ENCODE results near the gene SIPA1L3.
A peak's percentile ranks its signal among the peaks of the same experiment; 100 is the strongest.

SIPA1L3 gene

GRCh38 chr19:38197937-38198704, 291.1 kb downstream of the SIPA1L3 start:
- ATAC-seq: no peak

GRCh38 chr19:38199340-38199739, 292.3 kb downstream of the SIPA1L3 start:
- ATAC-seq: no peak

DNA sequence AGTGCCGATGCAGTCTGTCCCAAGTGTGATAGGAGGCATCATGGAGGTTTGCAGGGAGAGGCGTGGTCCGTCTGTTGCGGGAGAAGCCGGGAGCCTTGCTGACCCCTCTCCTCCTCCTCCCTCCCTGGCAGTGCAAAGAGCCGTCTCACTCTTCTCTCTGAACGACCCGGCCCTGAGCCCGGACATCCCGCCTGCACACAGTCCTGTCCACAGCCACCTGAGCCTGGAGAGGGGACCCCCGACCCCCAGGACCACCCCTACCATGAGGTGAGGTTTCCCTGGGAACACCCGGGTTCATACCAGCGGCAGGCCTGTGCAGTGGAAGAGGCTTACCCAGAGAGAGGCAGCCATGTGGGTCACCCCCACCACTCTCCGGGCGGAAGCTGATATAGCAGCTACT, 294.7 kb downstream of the SIPA1L3 start:
- ATAC-seq: no peak

GRCh38 chr19:38202504-38202903, 295.5 kb downstream of the SIPA1L3 start:
- ATAC-seq: no peak

GRCh38 chr19:38203197-38203596, 296.2 kb downstream of the SIPA1L3 start:
- ATAC-seq: no peak

DNA sequence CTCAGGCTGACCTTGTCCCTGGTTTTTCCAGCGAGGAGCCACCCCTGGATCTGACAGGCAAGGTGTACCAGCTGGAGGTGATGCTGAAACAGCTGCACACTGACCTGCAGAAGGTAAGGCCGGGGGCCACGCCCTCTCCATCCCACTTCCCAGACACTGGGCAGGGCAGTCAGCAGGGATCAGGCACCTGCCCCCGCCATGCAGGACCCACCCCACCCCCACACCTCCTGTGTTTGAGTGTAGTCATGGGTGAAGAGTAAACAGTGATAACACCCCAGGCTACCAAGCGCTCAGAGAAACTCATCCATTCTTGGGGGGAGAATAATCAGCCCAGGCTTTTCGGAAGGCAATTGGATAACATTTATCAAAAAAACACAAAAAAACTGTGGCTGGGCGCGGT, 297.1 kb downstream of the SIPA1L3 start:
- no peak for ATAC-seq

- ATAC-seq: no peak
These were observed 297.7 kb downstream of the SIPA1L3 start for GRCh38 chr19:38204728-38205127.

GRCh38 chr19:38206006-38206745, 299.2 kb downstream of the SIPA1L3 start:
- ATAC-seq: no peak

DNA sequence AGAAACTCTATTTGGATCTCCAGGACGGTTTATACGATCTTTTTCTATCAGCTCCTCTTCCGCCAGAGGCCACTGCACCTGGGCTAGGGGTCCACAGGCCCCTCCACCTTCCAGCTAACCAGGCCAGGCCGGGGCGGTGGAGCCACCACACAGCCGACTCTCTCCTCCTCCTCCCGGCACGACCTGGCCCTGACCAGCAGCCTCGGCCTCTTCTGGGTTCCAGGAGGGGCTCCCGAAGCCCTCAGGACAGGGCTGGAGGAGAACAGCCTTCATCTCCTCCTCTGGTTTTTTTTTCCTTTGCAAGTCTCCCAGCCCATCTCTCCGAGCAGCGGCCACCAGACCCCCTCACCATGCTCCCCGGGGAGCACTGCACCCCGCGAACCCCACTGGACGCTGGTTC, 299.9 kb downstream of the SIPA1L3 start:
- ATAC-seq: no peak

- ATAC-seq: no peak
These were observed 300.5 kb downstream of the SIPA1L3 start for GRCh38 chr19:38207543-38207942.

DNA sequence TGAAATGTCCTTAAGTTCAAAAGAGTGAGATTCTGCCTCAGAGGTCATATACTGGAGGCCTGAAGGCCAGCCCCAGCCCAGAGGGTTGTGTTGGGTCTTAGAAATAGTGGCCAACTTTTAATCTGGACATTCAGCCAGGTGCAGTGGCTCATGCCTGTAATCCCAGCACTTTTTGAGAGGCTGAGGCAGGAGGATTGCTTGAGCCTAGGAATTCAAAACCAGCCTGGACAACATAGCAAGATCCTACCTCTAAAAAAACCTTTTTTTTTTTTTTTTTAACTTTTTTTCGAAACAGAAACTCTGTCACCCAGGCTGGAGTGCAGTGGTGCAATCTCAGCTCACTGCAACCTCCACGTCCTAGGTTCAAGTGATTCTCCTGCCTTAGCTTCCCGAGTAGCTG, 301.6 kb downstream of the SIPA1L3 start:
- ATAC-seq: no peak

DNA sequence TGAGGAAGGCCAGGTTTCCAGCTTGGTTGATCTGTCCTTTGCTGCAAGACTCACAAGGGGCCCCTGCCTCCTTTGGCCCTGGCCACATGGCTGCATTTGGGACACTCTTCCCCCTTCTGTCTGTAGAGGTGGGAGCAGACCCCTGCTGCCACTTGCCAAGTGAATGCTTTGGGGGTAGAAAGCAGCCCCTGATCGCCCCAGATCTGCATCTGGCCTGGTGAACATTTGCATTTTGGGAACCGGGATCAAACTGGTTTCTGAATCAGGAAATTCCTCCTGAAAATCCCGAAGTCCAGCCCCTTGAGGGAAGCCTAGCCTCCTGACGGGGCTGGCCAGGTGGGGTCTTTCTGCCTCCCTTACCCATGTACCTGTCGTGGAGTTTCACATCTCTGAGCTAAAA, 302.1 kb downstream of the SIPA1L3 start:
- ATAC-seq: no peak

DNA sequence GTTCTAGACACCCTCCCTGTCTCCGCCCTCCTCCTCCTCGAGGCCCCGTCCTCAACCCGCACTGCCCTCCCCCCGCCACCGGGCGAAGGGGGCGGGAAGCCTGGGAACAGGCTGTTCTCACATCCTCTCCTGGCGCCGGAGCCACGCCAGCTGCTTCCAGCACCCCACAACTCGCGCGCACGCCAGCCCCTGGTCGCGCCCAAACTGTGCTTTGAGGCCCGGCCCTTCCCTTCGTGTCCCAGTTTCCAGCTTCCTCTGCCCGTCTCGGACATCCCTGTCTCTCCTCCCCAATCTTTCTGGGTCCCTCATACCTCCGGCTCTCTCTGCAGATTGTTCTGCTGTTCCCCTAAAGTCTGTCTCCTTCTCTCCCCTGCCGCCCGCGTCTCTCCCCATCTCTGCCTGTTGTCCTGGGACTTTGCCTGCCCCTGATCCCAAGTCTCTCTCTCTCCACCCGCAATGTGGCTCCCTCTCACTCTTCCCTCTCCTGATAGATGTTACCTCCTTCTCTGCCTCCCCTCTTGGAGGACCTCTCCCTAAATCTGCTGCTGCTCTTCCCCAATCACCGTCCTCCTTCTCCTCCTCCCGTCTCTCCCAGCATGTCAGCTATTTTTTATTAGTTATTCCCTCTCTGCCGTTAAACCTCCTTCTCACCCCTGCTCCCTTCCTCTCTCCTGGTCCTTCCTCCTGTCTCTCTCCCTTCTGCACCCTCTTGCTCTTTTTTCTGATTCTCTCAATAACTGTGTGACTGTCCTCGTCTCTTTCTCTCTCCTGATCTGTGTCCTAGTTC, 302.9 kb downstream of the SIPA1L3 start:
- ATAC-seq: no peak

- ATAC-seq: no peak
These were observed 303.5 kb downstream of the SIPA1L3 start for GRCh38 chr19:38210458-38210987.

DNA sequence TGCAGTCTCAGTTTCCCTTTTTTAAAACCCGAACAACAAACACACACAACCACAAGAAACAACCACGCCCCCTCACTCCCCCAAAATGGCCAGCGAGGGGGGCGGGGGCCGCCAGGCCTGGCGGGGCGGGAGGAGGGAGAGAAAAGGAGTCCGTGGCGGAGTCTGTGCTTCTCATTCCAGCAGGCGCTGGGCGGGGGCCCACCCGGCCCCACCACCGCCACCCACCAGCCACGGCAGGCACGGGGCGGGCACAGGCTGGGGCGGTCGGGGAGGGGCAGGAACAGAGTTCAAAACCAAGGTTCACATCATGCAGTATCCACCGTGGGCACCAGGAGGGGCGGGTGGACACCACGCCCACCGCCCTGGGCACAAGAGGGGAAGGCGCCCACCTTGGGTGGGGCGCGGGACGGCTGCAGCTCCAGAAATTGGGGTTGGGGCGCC, 304.2 kb downstream of the SIPA1L3 start:
- ATAC-seq: no peak

DNA sequence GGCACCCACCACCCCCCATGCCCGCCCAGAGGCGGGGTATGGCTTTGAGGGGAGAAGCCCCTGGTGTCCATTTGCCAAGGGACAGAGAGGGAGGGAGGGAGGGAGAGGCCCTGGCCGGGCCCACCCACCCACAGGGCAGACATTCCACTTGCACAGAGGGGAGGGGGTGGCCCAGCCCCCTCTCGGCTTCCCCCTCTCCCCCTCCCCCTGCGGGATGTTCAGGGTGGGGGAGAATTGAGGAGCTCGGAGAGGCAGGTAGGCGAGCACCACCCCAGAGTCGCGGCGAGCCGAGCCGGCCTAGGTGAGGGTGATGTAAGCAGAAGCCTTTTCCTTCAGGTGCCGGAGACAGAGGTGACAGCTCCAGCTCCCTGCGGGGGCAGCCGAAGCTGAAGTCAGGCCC, 304.8 kb downstream of the SIPA1L3 start:
- no peak for ATAC-seq

GRCh38 chr19:38213469-38213868, 306.5 kb downstream of the SIPA1L3 start:
- no peak for ATAC-seq

- peak; percentile 93 to 95 for ATAC-seq
These were observed 307.1 kb downstream of the SIPA1L3 start for GRCh38 chr19:38213911-38214625.

- ATAC-seq: no peak
These were observed 310.0 kb downstream of the SIPA1L3 start for GRCh38 chr19:38216785-38217641.

DNA sequence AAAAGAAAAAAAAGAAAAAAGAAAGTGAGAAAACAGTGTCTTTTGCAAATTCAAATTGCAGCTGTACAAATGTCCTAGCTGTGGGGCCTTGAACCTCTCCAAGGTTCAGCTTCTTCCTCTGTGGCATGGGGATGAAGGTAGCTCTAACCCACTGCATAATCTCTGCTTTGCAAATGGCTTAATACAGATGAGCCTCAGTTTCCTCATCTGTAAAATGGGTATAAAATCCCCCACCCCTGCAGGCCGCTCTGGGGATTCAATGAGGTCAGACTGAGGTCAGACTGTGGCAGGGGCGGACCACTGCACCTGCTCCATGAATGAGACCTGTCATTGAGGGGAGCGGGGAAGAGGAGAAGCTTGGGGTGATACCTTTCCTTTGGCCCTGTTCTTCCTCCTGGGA, 311.2 kb downstream of the SIPA1L3 start:
- no peak for ATAC-seq

GRCh38 chr19:38219221-38219620, 312.2 kb downstream of the SIPA1L3 start:
- no peak for ATAC-seq

Data from activated CD4-positive, CD25-positive, alpha-beta regulatory T cell treated with anti-CD3 and anti-CD28 coated beads, Interleukin-2, amount 50 U/mL, for 24 hours (primary cell).